ENCODE results near the gene TXN2.
A peak's percentile ranks its signal among the peaks of the same experiment; 100 is the strongest.
"Not testable (repeated sequence)": the region's sequence is repeated elsewhere in the genome, so short reads cannot be mapped to it uniquely, and the experiment has no call there.

The TXN2 gene

DNA sequence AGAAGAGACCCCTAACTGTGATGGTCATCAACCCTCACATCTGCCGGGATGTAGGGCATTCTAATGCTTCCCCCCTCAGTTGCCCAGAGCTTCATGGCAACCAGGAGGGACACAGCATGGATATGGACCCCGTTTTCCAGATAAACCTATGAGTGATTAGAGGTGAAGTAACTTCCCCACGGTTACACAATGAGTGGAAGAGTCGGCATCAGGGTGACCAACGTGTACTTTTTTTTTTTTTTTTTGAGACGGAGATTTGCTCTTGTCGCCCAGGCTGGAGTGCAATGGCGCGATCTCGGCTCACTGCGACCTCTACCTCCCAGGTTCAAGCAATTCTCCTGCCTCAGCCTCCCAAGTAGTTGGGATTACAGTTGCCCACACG, 25.0 kb downstream of the TXN2 start:
- FAIRE-seq: no peak

DNA sequence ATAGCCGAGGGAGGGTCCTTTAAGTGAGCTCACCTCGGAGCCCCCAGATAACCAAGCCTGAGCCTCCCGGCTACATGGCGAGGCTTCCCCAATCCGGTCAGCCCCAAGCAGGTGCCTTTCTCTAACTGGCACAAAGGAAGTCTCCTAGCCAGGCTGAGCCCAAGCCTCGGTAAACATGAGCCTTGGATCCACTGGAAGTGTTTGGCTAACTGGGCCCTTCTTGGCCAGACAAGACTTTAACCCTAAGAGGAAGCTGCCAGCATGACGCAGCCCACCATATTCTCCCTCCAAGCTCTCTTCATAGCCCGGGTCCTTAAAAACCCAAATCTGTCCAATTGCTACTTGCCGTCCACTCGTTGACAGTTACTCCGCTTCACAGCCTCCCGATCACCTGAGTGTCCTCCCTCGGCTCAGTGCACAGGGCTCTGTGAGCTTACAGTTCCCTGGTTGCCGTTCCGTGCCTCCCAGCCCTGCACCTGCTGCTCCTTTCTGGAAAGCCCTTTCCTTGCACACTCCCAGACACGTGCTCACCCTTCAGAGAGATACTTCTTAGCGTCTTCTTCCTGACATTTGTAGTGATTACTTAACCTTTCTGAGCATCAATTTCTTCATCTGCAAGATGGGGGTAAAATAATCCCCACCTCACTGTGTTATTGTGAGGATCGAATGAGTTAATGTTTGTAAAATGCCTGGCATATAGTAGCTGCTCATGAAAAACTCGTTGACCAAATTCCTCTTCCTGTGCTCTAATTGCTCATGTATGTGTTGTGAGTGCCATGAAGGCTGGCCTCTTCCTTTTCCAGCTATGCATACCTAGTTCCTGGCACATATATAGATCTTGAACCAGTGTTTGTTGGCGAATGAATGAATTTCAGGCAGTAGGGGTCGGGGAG, 25.6 kb downstream of the TXN2 start:
- FAIRE-seq (no peak), DNase-seq (ENCODE audit: insufficient read length, low spot score) (no peak)

More for the DNA sequence above, 25.0 kb downstream of the TXN2 start:
- DNase-seq (ENCODE audit: insufficient read length, low spot score): no peak

DNA sequence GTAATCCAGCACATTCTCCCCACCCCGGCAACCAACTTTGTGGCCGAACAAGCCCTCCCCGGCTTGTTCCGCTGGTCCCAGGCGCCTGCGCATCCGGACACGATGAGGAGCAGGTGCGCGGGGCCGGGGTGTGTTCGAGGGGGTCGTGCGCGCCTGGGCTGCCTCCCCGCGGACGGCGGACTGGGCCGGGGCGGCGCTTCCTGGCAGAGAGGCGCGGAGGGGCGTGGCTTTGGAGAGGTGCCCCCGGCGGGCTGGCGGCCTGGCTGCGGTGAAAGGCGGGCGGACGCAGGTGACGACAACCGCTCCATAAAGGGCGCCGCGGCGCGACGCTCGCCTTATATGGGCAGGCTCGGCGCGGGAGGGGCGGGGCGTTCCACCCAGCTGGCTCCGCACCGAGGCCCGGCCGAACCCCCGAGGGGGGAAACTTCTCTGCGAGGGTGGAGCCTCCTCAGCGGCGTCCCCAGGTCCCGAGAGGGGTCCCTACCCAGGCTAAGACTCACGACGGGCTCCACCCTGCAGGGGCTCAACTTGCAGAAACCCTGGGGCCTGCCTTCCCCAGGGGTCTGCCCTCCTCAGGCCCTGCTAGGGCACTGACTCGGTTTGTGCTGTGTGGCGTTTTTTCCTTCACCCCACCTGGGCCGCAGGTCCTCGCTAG, 26.4 kb downstream of the TXN2 start:
- DNase-seq (ENCODE audit: insufficient read length, low spot score) (peak; percentile 74), FAIRE-seq (peak; percentile 48)

DNA sequence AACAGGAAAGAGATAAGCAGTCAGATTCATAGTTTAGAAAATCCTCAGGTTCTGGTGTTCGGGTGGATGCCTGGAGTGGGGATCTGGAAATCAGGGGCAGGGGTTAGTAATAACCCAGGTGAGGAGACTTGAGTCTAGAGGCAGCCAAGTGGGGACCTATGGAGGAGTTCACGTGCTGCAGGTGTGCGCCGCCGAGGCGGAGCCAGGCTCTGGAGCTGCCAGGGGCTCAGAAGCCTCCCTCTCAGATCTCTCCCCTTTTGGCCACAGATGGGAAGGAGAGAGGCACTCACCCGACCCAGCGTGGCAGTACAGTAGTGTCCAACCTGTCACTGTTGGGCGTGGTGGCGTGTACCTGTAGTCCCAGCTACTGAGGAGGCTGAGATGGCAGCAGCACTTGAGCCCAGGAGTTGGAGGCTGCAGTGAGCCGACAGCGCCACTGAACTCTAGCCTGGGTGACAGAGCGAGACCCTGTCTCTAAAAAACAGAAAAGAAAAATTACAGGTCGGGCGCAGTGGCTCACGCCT, 27.5 kb downstream of the TXN2 start:
- DNase-seq (ENCODE audit: insufficient read length, low spot score) (no peak), FAIRE-seq (no peak)

DNA sequence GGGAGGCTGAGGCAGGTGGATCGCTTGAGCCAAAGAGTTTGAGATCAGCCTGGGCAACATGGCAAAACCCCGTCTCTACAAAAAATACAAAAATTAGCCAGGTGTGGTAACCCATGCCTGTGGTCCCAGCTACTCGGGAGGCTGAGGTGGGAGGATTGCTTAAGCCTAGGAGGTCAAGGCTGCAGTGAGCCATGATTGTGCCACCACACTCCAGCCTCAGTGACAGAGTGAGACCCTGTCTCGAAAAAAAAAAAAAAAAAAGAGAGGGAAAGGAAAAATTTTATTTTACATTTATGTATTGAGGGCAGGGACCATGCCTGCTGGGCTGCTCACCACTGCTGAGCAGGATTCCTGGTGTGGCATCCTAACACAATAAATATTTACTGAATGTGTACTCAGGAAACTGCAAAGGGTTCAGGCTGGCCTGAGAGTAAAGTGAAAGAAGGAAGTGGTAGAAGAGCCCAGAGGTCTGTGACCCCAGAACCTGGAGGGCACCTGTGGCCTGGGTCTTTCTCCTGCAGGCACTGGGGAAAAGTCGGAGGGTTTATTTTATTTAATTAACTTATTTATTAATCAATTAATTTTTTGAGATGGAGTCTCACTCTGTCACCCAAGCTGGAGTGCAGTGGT, 28.3 kb downstream of the TXN2 start:
- FAIRE-seq; DNase-seq (ENCODE audit: insufficient read length, low spot score): not testable (repeated sequence)

DNA sequence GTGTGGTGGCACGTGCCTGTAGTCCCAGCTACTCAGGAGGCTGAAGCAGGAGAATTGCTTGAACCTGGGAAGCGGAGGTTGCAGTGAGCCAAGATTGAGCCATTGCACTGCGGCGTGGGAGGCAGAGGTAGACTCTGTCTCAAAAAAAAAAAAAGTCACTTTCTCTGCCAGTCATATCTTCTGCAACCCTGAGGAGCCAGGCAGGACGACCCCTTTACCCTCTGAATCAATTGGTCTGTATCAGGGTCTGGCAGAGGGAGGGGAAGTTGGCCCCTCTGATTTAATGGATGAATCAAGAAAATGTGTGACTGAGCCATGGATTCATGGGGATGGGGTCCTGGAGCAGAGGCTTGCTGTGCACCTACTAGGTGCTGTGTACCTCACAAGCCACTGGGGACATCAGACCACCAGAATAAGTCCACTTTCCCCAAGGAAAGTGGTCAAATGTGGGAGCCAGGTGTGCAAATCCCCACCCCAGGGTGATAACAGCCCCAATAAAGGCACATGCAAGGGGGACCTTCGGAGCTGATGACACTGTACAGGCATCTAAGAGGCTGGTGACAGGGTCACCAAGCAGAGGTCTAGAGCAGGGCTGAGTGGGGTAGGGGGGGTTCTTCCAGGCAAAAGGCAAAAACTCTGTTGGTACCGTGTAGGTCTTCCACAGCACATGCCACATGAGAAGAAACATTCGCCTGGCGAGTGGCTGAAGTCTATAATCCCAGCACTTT, 29.0 kb downstream of the TXN2 start:
- FAIRE-seq (no peak), DNase-seq (ENCODE audit: insufficient read length, low spot score) (no peak)

DNA sequence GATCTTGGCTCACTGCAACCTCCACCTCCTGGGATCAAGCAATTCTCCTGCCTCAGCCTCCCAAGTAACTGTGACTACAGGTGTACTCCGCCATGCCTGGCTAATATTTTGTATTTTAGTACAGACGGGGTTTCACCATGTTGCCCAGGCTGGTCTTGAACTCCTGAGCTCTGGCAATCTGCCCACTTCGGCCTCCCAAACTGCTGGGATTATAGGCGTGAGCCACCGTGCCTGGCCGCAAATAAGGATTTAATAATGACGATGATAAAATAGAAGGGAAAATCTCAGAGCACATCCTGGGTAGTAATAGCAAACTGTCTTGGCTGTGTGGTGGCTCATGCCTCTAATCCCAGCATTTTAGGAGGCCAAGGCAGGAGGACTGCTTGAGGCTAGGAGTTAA, 30.5 kb downstream of the TXN2 start:
- not testable (repeated sequence) for FAIRE-seq; DNase-seq (ENCODE audit: insufficient read length, low spot score)

DNA sequence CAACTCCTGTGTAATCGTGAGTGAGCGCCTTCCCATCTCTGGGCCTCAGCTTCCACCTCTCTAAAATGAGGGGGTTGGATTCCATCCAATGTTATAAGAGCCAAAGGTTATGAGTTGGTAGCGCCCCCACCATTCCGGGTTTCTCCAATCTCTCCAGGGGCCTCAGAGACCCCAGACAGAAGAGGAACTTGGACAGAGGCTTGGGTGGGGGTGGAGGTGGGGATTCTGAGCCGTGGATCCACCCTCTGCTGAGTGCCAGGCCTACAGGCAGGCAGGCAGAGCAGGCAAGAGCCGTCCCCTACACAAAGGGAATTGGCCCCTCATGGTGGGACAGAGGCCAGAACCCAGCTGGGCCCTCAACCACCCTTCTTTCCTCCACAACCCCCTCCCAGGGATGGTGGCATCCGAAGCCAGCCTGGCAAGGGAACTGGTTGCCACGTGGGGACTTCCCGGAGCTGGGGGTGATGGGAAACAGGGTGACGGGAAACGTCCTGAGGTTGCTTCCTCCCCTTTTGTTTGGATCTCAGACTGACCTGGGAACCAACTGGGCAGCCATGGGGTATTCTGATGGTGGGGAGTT, 31.8 kb downstream of the TXN2 start:
- FAIRE-seq: no peak
- DNase-seq (ENCODE audit: insufficient read length, low spot score): no peak

DNA sequence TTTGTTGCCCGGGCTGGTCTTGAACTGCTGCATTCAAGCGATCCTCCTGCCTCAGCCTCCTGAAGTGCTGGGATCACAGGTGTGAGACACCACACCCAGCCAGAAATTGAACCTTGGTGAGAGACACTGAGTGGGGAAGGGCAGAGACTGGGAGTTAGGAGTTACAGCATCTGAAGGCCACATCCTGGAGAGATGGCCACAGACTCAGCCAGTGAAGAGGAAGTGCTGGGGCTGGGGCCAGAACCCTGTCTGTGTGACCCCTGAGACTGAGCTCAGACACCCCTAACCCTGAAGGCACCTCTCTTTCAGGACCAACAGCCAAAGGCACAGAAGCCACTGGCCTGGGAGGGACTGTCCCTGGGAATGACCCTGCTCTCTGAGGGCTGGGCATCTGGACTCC, 33.8 kb downstream of the TXN2 start:
- FAIRE-seq (no peak), DNase-seq (ENCODE audit: insufficient read length, low spot score) (no peak)

DNA sequence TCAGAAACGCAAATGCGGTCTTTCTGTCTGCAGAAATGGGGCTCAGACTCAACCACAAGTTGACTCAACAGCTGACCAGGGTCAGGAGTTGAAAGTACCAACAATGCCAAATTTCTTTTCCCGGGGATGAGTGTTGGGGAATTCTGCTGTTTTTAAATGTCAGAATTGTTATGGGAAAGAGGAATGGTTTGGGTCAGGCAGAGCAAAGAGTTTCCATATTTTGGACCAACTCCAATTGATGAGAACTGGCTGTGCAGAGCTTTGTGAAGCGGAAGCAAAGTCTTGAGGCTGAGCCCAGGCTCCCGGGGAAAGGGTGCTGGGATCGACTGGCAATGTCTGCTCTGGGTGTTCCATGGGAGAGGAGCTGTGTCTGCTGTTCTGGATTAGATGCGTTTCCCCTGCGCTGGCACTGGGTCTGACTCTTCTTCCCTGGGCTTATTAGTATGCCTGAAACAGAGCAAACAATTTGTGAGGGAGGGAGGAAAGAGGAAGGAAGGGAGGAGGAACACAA, 36.2 kb downstream of the TXN2 start:
- DNase-seq (ENCODE audit: insufficient read length, low spot score) (no peak), FAIRE-seq (no peak)

DNA sequence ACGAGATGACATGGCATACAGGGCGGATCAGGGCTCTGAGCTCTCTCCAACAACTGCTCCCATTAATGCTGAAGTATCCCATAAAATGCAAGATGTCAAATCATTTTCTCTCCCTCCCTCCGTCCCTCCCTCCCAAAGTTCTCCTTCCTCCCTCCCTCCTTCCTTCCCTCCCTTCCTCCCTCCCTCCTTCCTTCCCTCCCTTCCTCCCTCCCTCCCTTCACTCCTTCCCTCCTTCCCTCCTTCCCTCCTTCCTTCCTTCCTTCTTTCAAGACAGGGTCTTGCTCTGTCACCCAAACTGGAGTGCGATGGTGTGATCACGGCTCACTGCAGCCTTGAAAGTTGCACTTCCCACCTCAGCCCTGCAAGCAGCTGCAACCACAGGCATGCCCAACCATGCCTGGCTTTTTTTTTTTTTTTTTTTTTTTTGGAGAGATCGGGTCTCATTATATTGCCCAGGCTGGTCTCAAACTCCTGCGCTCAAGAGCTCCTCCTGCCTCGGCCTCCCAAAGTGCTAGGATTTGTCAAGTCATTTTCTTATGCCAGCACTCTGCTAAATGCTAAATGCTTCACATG, 38.2 kb downstream of the TXN2 start:
- FAIRE-seq: no peak
- no peak for DNase-seq (ENCODE audit: insufficient read length, low spot score)

DNA sequence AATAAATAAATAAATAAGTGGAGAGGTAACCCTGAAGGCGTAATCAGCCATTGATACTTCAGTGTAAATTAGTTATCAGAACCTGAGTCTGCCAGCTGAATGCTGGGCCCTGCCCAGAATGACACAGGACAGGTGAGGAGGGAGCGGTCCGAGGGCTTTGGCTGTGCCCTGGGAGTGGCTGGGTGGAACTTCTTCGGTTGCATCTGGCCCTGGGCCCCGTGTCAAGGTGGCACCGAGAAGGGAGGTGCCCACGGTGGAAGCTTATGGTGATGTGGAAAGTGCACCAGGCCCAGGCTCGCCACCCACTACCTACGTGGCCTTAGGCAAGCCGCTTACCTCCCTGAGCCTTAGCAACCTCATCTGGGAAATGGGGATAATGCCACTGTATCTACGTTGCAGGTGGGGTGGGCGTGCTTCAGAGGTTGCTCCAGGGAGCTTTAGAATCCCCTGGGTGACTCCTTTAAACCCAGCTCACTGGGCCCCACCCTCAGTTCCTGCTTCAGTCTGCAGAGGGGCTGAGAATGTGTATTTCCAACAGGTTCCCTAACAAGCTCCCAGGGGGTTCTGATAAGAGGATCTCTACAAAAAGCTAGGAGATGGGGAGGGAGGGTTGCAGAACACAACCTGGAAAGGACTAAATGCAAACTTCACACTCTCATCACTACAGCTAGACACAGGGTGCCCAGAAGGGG, 38.8 kb downstream of the TXN2 start:
- no peak for FAIRE-seq
- DNase-seq (ENCODE audit: insufficient read length, low spot score): no peak

DNA sequence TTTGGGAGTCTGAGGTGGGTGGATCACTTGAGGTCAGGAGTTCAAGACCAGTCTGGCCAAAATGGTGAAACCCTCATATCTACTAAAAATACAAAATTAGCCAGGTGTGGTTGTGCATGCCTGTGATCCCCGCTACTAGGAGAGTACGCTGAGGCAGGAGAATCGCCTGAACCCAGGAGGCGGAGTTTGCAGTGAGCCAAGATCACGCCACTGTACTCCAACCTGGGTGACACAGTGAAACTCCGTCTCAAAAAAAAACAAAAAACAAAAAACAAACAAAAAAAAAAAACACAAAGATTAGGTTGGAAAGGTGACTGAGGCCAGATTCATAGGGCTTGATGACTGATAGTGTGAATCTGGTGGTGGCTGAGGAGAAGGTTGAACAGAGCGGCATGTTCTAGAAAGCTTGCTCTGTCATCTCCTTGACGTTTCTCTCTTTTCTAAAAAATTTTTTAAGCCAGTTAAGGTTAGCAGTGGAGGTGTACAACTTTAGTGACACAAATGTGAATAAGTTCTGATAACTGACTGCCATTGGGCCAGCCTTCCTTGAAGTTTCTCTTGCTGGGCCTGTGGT, 40.9 kb downstream of the TXN2 start:
- FAIRE-seq (no peak), DNase-seq (ENCODE audit: insufficient read length, low spot score) (no peak)

DNA sequence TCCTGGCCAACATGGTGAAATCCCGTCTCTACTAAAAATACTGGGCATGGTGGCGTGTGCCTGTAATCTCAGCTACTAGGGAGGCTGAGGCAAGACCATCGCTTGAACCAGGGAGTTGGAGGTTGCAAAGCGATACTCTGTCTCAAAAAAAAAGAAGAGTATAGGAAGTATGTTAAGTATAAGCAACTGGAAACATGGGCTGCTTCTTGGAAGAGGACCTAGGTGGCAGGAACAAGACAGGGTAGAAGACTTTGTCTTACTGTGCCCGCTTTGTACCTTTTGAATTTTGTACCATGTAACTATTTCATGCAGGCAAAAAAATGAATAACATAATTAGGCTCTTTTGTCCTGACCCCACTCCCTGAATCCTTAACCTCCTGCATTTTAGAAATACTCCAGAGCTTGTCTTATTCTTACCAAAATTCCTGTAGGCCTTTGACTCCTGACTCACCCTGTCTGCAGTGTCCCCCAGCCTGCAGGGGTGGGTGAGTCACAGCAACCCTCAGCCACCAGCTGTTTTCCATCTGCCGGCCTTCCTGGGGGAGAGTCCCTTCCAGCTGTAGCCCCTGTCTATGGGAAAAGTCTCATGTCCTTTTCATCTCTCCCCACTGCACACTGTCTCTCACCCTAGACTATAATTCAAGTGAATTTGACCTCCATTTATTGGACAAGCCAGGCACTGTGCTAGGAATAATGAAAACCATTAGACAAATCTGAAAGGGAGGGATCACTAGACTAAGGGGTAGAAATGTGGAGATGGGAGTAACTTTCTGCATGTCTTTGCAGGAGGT, 41.8 kb downstream of the TXN2 start:
- peak; percentile 86 for DNase-seq (ENCODE audit: insufficient read length, low spot score)
- peak; percentile 69 for FAIRE-seq

DNA sequence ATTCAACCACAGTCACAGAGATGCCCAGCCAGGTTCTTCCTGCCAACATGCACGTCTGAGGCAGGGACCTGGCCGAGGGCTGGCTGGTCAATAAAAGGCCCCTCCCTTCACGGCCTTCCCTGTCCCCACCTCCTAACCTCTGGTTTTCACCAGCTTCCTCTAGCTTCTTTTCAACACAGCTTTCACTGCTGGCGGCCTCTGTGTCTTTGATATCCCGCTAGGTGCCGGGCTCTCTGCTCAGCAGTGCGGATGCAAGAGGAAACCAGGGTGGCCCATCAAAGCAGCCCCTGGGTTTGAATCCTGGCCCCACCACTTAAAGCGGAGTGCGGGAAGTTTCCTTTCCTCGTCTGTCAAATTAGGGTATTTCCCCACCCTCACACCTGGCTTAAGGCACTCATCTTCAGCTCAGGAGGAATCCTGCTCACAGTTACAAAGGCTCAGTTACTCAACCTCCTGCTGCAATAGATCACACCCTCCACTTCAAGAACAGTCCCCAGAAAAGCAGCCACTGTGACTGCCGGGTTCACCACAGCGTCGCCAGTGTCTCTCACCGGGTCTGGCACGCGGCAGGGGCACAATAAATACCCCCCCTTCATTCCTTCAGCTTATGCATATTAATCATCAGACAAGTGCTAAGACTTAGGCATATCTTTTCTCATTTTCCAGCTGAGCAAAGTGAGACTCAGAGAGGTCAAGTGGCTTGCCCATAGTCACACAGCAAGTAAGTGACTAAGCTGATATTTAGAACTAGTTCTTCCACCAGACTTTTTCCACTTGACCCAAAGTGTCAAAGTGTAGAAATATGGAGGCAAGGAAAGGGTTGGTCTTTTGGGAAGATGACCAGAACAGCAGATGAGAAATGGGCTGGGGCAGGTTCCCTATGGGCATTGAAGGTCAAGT, 45.7 kb downstream of the TXN2 start:
- DNase-seq (ENCODE audit: insufficient read length, low spot score) (no peak), FAIRE-seq (no peak)

DNA sequence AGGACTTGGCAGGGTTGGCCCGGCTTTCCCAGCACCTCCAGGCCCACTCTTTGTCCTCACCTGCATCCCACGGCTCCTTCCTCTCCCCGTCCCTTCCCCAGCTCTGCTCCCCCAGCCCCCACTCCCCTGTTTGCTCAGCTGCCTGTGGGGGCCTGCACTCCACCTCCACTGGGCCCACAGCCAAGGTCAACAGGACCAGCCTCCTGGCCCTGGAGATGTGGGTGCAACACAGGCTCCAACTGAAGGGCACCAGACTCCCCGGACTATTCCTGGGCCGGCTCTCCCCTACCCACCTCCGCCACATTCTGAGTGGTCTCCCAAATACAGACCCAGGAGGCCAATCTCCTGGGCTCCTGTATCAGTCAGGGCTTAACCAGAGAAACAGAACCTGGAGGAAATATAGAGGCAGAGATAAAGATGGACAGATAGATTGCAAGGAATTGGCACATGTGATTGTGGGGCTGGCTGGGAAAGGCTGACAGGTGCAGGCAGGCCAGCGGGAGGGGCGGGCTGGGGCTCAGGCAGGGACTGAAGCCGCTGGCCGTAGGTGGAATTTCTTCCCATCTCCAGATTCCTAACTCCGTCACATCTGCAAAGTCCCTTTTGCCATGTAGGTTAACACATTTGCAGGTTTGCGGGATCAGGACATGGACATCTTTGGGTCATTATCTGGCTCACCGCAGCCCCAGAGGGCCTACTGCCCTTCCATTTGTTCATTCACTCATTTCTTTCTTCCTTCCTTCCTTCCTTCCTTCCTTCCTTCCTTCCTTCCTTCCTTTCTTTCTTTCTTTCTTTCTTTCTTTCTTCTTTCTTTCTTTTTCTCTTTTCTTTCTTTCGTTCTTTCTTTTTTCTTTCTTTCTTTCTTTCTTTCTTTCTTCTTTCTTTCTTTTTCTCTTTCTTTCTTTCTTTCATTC, 47.9 kb downstream of the TXN2 start:
- FAIRE-seq: no peak
- no peak for DNase-seq (ENCODE audit: insufficient read length, low spot score)

Measured in HTR-8/SVneo (cell line).